NCI-H2107 treated with DMSO at 0.1 percent for 48 hours (cell line): ENCODE measurements around the gene NR3C2.
"Not testable (repeated sequence)": the region's sequence is repeated elsewhere in the genome, so short reads cannot be mapped to it uniquely, and the experiment has no call there.

Experiments
- DNase-seq: peaks from one replicate; lab custom pipeline; 2025; ENCODE audit not compliant: unreplicated experiment; lab: John Stamatoyannopoulos, UW

Gene NR3C2

DNA sequence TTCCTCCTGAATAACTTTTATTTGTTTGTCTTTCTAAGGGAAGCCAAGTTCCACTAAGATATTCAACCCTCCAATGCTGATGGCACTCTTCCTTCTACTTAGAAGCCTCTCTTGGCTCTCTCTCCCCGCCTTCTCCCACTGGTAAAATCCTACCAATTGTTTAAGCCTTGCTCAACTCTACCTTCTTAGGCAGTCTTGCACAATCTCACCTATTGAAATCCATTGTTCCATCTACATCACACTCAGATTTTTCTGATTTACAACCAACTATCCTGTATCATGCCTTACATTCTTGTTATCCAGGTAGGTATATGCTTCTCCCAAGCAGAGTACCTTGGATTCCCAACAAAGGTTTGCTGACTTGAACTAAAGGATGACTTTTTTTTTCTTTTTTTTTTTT lies 69.1 kb downstream of the NR3C2 start:
- no peak for DNase-seq

DNA sequence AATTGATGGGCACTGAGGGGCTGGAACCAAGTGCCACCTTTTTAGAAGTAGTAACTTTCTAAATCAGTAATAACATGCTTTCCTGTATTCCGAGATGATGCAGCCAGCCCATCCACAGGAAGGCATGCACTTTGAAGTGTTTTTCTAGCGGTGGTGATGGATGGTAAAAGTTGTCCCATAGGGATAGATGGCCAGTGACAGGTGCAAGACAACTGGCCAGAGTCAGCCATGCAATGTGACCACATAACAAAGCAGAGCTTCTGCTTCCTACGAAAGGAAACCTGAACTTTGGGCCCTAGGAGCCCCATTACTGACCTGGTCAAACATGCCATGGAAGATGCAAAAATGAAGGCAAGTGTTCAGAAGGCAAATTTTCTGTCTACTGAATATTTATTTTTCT lies 72.3 kb downstream of the NR3C2 start:
- no peak for DNase-seq

DNA sequence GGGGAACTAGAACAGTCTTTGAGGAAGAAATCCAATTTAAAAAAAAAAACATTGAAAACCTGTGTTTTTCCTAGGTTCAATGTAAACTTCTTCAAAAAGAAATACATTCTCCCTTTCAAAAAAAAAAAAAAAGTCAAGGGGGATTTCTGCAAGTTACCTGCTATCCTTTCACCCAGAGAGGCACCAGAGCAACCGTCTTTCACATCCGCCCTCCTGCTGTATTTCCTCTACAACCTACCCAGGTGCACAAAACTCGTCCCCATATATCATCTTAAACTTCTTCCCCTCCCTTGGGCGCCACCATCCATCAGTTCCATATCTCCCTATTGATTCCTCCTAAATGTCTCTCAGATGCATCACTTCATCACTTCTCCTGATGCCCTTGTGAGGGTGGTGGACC lies 74.5 kb downstream of the NR3C2 start:
- DNase-seq, result no peak

DNA sequence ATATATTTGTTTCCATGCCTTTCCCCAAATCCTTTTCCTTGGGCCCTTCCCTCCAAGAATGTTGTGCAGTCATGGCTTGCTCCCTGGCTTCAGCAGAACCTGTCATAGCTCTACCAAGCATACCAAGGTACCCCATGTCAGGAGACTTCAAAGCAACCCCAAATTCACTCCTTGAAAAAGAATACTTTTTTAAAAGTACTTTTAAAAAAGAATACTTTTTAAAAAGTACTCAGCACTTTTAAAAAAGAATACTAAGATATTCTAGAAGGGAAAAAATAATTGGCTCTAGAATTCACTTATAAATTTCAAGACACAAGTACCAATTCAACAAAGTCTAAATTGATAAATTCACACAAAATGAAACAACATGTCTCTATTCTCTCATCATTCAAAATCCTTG lies 76.0 kb downstream of the NR3C2 start:
- no peak for DNase-seq

DNA sequence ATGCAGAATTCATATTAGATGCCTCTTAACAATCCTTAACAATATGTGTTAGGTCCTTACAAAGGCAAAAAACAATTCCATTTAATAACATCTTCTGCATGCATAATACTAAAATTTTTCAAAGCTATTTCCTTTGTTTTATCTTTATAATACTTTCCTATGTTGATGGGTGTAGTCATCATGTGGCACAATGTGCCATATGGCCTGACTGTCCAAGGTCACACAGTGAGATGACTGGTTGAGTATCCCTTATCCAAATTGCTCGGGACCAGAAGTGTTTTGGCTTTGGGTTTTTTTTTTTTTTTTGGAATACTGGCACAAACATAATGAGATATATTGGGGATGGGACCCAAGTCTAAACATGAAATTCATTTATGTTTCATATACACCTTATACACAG lies 77.7 kb downstream of the NR3C2 start:
- DNase-seq, result no peak

DNA sequence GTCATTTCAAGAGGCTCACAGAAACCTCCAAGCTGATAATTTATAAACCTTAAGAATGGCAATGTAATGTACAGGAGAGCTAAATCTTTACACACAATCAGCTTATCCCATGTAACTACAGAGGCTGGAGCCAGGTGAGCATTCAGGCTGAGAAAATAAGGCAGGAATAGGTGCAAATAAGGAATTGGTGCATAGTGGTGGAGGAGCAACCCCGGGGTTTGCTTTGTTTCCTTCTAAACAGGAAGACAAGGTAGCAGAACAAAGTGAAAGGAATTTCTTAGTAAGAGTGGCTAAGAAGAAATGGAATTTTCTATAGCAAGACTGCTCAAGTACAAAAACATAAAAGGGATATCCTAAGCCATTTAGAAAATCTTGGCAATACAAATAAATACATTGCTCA lies 82.4 kb downstream of the NR3C2 start:
- no peak for DNase-seq

DNA sequence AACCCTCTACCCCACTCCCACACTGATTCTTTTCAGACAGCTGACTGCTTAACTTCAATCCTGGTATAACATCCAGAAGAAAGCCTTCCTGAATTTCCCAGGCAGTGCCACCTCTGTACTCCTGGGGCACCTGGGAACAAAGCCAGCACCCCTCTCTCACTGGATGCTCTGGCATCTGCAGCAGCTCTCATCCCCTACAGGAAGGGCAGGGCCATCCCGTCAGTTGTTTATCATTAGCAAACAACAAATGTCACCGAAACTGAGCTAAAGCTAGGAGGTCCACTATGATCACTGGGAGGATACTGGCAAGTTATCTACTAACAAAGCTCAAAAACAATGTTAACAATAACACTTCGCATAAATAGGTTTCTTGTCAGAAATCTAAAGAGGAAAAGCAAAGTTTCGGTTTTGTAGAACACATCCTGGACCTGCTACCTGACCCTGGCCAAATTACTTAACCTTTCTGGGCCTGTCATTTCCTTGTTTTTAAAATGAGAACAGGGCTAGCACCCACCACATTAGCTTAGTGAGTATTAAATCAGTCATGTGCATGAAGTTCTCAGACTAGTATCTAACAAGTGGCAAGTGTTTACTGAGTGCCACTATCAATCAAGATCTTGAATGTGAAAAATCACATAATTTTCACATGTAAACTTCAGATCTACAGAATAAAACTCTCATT lies 86.6 kb downstream of the NR3C2 start:
- DNase-seq, result no peak

DNA sequence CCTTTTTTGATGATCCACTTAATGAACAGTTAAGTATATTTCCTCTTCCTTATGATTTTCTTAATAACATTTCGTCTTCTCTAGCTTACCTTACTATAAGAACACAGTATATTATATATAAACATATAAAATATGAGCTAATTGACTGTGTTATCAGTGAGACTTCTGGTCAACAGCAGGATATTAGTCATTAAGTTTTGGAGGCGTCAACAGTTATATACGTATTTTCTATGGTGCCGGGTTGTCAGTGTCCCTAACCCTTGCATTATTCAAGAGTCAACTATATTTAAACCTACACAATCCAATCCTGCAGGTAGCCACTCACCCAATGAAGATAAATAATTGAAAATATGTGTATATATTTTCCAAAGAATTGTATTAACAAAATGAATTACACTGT lies 88.0 kb downstream of the NR3C2 start:
- DNase-seq, result no peak

DNA sequence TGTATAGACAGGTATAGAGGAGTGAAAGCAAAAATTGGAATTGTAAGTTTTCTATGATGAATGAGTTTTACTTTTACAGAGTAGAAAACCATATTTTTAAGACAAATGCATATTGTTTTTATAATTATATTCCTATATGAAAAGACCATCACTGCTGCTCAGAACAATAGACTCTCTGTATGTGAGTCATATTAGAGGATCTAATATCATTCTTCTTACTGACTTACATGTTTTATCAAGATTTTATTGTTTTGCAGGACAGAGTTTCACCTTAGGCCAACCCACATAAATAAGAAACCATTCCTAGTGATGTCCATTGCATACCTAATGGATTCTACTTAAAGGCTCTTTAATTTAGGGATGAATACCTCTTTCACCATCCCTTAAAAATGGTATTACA lies 88.6 kb downstream of the NR3C2 start:
- DNase-seq, result no peak

DNA sequence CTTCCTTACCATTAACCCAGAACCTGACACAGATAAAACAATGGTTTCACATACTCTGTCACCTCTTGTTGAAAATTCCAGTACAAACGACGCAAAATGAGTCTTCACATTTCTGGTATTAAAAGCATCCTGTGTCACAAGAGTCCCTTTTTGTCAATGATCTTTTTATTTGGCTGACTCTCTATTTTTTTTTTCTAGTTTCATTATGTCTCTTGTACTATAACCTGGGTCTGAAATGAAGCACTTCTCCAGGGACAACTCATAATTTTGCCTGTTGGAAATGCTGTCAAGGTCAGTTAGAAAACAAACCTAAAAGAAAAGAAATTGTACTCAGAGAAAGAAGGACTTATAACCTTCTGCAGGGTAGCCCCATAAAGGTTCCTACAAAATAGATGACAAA lies 93.1 kb downstream of the NR3C2 start:
- no peak for DNase-seq

DNA sequence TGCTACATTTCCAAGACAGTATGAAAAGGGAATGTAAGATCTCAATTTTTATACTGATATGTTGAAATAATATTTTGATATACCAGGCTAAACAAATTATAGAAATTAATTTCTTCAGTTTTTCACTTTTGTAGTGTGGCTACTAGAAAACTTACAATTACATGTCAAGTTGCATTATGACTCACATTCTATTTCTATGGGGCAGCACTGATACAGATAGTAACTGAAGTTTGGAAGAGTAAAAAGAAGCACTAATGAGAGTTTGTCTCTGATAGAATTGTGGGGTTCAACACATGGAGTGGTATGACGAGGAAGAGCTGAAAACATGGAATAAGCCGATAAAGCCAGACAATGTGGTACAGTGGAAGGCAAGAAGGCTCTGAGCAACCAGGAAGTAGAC lies 95.6 kb downstream of the NR3C2 start:
- DNase-seq, result no peak

DNA sequence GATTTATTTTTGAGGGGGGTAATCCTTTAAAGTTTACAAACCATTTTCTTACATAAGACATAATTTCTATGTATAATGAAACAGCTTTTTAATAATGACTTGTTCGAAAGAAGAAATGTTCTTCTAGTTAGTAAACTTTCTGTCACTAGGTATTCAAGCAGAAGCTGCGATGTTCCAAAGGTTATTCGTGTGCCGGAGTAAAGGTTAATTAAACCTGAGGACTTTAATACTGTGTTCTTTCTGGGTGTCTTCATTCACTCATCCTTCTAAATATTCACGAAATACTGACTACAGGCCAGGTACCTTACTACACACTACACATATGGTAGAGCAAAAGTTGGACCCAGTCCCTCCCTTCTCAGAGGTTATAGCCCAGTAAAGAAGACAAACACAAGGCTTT lies 96.7 kb downstream of the NR3C2 start:
- DNase-seq, result no peak

DNA sequence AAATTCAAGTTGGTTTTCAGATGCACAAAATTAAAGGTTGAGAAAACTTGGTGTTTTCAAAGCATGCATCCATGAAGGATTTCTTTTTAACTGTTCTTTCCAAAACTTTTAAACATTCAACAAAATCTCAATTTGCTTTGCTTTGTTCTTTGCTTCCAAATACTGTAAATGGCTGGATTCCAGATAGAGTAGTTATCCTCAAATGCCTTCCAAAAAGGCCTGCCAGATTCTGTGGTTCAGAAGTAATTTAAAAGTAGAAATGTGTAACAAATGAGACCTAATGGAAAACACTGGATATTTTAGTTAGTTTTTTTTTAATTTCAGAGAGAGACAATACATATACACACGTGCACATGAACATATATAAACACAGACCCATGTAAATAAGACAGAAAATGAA lies 97.3 kb downstream of the NR3C2 start:
- DNase-seq, result no peak

DNA sequence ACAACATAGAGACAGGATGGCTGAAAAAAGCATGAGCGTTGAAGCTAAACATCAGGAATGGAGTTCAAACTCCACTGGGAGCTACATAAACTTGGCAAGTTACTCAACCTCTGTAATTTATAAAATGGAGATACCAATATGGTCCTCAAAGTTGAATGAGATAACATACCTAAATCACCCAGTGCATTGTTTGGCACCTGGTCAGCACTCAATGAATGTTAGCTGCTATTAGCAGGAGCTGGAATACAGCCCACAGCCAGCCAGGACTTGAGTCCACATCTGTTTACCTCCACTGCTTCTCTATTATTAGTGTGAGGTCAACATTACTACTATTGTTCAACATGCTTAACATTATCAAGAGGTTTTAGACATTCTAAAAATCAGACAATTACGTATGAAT lies 97.9 kb downstream of the NR3C2 start:
- no peak for DNase-seq

DNA sequence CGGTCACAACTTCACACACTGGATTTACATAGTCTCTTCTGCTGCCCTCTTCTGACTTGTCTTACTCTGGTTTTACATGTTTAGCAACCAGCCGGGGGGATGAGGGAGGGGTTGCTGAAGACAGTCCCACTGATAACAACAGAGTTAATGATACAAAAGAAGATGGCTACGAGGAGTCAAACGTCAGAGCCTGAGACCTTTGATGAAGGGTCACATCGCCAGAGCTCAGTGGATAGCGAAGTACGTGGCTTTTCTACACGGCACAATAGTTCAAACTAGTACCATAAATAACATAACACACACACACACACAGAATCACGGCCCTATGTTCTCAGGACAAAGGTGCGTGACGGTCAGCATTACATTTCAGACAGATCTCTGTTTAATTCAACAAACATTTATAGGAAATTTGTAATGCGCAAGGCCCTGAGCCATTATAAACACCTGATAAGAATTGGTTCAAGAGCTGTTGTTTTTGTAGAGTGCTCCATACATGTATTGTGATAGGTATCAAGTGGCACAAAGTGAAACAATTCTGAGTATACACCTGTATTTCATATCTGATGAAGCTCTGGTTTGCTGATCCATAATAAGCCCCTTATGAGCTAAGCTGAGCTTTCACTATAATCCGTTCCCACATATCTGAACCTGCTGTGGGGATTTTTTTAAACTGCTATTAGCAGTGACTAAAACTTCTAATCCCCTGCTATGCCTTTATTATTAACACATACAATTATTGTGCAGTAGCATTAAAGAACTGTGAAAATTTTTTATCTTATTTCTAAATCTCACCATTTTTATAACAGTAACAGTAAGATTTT lies 100.0 kb downstream of the NR3C2 start:
- DNase-seq, result no peak

DNA sequence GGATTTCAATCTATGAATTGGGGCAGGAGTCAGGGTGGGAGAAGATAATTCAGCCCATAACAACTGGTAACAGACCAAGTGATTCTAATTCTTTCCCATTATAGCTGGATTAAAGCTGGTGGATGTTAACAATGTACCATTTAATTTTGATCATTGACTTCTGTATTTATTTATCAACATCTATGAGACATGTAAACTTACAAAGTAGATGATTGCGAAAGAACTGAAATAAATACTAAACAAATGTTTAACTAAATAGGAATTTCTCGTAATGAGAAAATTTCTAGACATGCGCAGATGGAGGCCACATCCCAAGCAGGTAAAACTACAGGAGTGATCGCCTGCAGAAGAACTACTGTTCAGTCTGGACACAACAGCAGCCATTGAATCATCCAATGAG lies 107.1 kb downstream of the NR3C2 start:
- DNase-seq, result no peak

DNA sequence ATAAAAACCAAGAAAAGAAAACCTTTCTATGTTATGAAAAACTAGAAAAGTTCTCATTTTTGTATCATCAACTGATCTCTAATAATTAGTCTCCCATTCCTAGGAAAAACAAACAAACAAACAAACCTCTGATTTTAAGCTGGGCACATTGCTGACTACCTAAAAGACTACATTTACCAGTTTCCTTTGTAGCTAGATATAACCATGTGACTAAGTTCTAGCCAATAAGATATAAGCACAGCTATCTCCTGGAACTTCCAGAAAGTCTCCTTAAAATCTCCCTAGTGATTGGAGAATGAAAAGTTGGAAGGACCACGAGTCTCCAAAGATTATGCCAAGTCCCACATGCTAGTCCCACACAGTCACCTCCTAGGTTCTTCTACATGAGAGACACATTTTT lies 108.9 kb downstream of the NR3C2 start:
- DNase-seq, result no peak

DNA sequence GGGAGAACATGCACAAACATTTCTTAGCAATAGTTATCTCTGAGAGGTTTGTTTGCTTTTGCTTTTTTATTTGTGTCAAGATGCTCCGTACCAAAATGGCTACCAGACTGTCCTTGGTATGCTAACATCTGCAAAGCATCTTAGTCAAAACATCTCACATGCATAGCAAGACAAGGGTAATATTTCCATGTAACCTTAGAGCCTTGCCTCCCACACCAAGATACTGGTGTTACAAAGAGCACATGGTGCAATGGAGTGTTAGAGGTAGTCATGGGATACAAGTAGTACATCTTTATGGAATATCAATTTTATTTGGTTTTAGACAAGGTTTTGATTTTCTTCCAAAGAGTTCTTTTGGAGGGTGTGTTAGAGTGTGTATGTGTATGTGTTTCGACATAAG lies 109.7 kb downstream of the NR3C2 start:
- no peak for DNase-seq

DNA sequence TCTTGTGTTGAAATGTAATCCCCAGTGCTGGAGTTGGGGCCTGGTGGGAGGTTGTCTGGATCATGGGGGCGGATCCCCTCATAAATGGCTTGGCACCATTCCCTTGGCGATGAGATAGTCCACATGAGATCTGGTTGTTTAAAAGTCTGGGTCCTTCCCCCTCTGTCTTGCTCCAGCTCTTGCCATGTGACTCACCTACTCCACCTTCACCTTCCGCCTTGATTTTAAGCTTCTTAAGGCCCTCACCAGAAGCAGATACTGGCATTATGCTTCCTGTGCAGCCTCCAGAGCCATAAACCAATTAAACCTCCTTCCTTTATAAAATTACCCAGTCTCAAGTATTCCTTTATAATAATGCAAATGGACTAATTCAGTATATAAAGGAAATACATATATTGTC lies 111.5 kb downstream of the NR3C2 start:
- DNase-seq, result no peak

DNA sequence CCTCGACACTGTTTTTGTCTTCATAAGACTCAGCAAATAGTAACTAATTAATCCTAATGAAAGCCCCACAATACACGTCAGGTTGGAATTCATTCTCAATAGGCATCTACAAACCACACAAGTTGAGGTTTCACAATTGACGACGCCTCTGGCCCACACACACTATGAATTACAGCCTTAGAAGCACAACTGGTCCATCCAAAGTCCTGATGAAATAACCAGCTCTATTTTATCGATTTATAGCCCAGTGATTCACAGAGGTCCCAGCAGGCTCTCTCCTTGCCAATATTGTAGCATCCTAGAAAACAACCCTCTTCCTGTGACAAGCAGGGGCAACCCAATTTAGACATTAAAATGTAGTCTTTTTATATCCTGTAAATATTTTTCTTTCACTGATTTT lies 112.1 kb downstream of the NR3C2 start:
- no peak for DNase-seq

DNA sequence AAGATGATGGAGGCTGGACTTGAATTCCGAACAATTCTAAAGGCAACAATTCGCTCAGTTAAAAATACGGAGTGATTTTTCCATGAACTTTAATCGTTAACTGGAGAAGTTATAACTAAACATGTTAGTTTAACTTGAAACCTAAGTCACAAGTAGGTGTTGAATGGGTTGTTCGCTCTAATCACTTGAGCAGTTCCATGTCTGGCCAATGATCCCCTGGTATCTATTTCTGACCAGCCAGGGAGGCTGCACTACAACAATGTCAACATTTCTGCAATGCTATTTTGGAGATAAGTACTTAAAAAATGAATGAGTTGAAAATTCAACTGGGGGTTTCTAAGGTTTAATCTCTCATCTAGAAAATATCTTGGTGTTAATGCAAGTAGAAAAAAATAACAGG lies 112.5 kb downstream of the NR3C2 start:
- no peak for DNase-seq

DNA sequence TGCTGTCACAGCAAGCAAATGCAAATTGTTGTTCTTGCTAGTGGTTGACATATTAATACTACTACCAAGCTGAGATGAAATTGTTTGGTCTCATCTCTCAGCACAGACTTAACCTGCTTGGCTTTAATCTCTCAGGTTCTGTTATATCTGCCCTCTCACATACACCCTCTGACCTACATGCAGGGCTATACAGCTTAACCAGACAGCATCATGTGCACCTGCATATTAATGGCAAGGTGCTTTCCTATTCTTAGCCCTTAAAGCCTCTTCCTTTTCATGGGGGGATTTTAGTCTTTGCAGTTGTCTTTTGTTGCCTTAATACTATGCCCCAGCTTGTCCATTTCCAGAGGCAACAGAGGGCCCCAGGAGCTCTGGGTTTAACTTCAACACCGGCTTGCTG lies 114.5 kb downstream of the NR3C2 start:
- DNase-seq, result no peak

DNA sequence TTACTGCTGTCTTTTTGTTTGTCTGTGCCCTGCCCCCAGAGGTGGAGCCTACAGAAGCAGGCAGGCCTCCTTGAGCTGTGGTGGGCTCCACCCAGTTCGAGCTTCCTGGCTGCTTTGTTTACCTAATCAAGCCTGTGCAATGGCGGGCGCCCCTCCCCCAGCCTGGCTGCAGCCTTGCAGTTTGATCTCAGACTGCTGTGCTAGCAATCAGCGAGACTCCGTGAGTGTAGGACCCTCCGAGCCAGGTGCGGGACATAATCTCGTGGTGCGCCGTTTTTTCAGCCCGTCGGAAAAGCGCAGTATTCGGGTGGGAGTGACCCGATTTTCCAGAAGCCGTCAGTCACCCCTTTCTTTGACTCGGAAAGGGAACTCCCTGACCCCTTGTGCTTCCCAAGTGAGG lies 118.9 kb downstream of the NR3C2 start:
- not testable (repeated sequence) for DNase-seq
